Osteoblast (primary cell): ENCODE measurements around the gene SLC39A9. TPM values are rescaled to one million over a fixed set of nuclear protein-coding genes. Genes with fewer than 3 reads are reported as not detected.

Experiments
- DNase-seq: peaks from one replicate; pipeline ENCODE4 v3.0.0; 2011; ENCODE audit warnings: low spot score, mixed read lengths; ENCODE audit not compliant: insufficient read length; ENCODE audit errors: missing footprints
- H2AFZ ChIP-seq: 2 replicates; pipeline ENCODE4 v1.6.0; 2011; ENCODE audit warnings: mild to moderate bottlenecking, low read length
- H3K27ac ChIP-seq: 2 replicates; pipeline ENCODE4 v1.5.1; 2011; ENCODE audit warnings: mild to moderate bottlenecking, low read depth, low read length, moderate library complexity
- H3K27me3 ChIP-seq: 2 replicates; pipeline ENCODE4 v1.6.0; 2012; ENCODE audit warnings: mild to moderate bottlenecking, control low read depth, inconsistent platforms, low read length, moderate library complexity; ENCODE audit not compliant: insufficient read depth
- H3K36me3 ChIP-seq: 2 replicates; pipeline ENCODE4 v1.5.1; 2011; ENCODE audit warnings: mild to moderate bottlenecking, low read length, control low read depth, moderate library complexity; ENCODE audit not compliant: insufficient read depth
- H3K4me1 ChIP-seq: 2 replicates; pipeline ENCODE4 v1.5.1; 2011; ENCODE audit warnings: mild to moderate bottlenecking, low read length, control low read depth, moderate library complexity; ENCODE audit not compliant: insufficient read depth
- H3K4me2 ChIP-seq: 2 replicates; pipeline ENCODE4 v1.6.0; 2011; ENCODE audit warnings: mild to moderate bottlenecking, low read length; ENCODE audit not compliant: insufficient read depth
- H3K4me3 ChIP-seq: fragments of 200-600 bp; sonication (generic); 3 replicates; pipeline ENCODE4 v1.5.1; 2012; ENCODE audit warnings: mild to moderate bottlenecking, low read length, inconsistent platforms; ENCODE audit not compliant: insufficient read depth
- H3K79me2 ChIP-seq: 2 replicates; pipeline ENCODE4 v1.6.0; 2012; ENCODE audit warnings: mild to moderate bottlenecking, low read length, control low read depth, inconsistent platforms; ENCODE audit not compliant: insufficient read depth
- H3K9me3 ChIP-seq: 2 replicates; pipeline ENCODE4 v1.5.1; 2011; ENCODE audit warnings: low read depth, low read length, control low read depth
- H4K20me1 ChIP-seq: 2 replicates; pipeline ENCODE4 v1.6.0; 2012; ENCODE audit warnings: mild to moderate bottlenecking, low read length, control low read depth; ENCODE audit not compliant: insufficient read depth
- CTCF ChIP-seq: IDR thresholded peaks from 2 replicates; pipeline ENCODE4 v1.5.1; 2011; ENCODE audit warnings: mild to moderate bottlenecking, low read depth, low read length, moderate library complexity; ENCODE audit errors: extremely low read depth
- total RNA-seq: library from RNA; depleted of rRNA; stranded (reverse); fragments of >200 nt; gene quantifications from 2 replicates; pipeline ENCODE4 v1.2.3, GENCODE V29; 2012

SLC39A9 gene
- total RNA-seq, 1 donor: 163 TPM

GRCh38 chr14:69504775-69505174, 106.3 kb downstream of the SLC39A9 start:
- H4K20me1 ChIP-seq: no peaks in the 10 kb centered on the region
- no peak overlapping the region for H3K27ac ChIP-seq
- no peaks in the 10 kb centered on the region for H3K36me3 ChIP-seq
- no peak overlapping the region for H3K4me2 ChIP-seq
- no peaks in the 10 kb centered on the region for H3K9me3 ChIP-seq
- DNase-seq: no peak
- H3K79me2 ChIP-seq: no peaks in the 10 kb centered on the region
- peaks cover 10% of the 10 kb centered on the region for H3K27me3 ChIP-seq
- H3K4me3 ChIP-seq: no peak overlapping the region
- TF ChIP-seq CTCF: no peak
- H2AFZ ChIP-seq: no peak overlapping the region
- H3K4me1 ChIP-seq: peaks cover 6% of the 10 kb centered on the region

DNA sequence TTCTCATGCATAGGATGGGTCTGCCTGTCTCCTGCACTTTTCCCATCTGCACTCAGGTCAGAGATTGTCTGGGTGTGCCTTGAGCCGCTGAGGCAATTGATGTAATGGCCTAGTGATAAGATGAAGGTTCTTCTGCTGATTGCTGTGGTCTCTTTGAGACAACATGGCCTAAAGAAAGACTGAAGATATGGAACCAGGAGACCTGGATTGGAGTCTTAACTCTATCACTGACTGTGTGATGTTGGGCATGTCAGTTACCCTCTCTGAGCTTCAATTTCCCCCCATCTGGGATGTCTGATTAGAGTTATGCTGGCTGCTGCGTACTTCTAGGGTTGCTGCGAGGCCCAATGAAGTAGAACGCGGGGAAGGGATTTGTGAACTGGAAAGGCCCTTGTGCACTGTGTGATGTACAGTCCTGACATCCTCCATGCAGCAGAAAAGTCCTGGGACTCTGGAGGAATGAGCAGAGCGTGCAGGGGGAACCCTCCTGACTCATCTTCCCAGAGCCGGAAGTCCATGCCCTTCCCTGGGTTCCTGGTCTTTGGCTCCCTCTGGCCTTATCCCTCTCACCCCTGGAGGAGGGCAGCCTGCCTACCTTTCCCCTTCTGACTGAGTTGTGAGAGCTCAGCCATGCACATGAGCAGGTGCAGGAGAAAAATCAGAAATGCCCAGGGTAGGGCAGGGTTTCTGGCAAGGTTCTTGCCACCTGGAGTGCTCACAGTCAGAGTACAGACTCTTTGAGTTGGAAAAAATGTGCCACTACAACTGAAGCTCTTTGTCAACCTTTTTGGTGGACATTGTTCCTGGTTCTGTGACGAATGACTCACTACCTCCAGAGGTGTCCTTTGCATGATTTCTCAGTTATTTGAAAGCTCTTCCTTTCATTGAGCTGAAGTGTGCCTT, 107.1 kb downstream of the SLC39A9 start:
- no peak for TF ChIP-seq CTCF
- Histone ChIP-seq H3K4me1 (peaks cover 6% of the 10 kb centered on the region), H4K20me1 (no peaks in the 10 kb centered on the region)

GRCh38 chr14:69506241-69506595, 107.7 kb downstream of the SLC39A9 start:
- Histone ChIP-seq H3K4me2 (no peak overlapping the region), H3K36me3 (no peaks in the 10 kb centered on the region), H4K20me1 (no peaks in the 10 kb centered on the region), H3K27ac (no peak overlapping the region), H3K79me2 (no peaks in the 10 kb centered on the region), H3K27me3 (peaks cover 16% of the 10 kb centered on the region), H2AFZ (no peak overlapping the region), H3K9me3 (no peaks in the 10 kb centered on the region), H3K4me1 (peaks cover 6% of the 10 kb centered on the region), H3K4me3 (no peak overlapping the region)
- no peak for DNase-seq
- no peak for TF ChIP-seq CTCF

More for the DNA sequence above, 107.1 kb downstream of the SLC39A9 start:
- H3K4me2 ChIP-seq: no peak overlapping the region
- no peaks in the 10 kb centered on the region for H3K36me3 ChIP-seq
- no peak overlapping the region for H3K27ac ChIP-seq
- H3K79me2 ChIP-seq: no peaks in the 10 kb centered on the region
- no peak overlapping the region for H3K4me3 ChIP-seq
- no peak overlapping the region for H2AFZ ChIP-seq
- no peaks in the 10 kb centered on the region for H3K9me3 ChIP-seq
- DNase-seq: no peak
- peaks cover 15% of the 10 kb centered on the region for H3K27me3 ChIP-seq

Other genes with a start within 250 kb of the SLC39A9 start
- 38.7 and 41.3 TPM in 2 replicates for gene DCAF5, start 245.6 kb upstream of the SLC39A9 start, total RNA-seq
- gene EXD2, start 207.2 kb upstream of the SLC39A9 start, total RNA-seq: 18.9 and 19.9 TPM in 2 replicates
- 4.0 and 4.1 TPM in 2 replicates for gene GALNT16, start 138.5 kb upstream of the SLC39A9 start, total RNA-seq
- gene ERH, start 393 bp upstream of the SLC39A9 start, total RNA-seq: 71.9 and 75.3 TPM in 2 replicates
- under 0.01 TPM in 2 replicates for gene PLEKHD1, start 86.0 kb downstream of the SLC39A9 start, total RNA-seq
- not detected in 2 replicates for gene CCDC177, start 176.2 kb downstream of the SLC39A9 start, total RNA-seq
- gene SUSD6, start 212.9 kb downstream of the SLC39A9 start, total RNA-seq: 17.1 and 17.7 TPM in 2 replicates